GM23338 (cell line): ENCODE measurements around the gene PUM1. TPM values are rescaled to one million over a fixed set of nuclear protein-coding genes. Genes with fewer than 3 reads are reported as not detected.
A peak's percentile ranks its signal among the peaks of the same experiment; 100 is the strongest.

Source experiments
- ATAC-seq: fragments of 200-7000 bp; cut with Tn5 transposase; 3 replicates; pipeline ENCODE4 v1.9.1; 2020
- DNase-seq: peaks from one replicate; pipeline ENCODE4 v3.0.0-alpha.2; 2015; ENCODE audit warnings: low spot score
- H2AFZ ChIP-seq: fragments of 200-600 bp; sonication (generic); 2 replicates; pipeline ENCODE4 v1.8.0; 2016; ENCODE audit warnings: antibody characterized with exemption, mild to moderate bottlenecking, moderate library complexity
- H3F3A ChIP-seq: fragments of 200-600 bp; sonication (generic); replicated peaks from 2 replicates; pipeline ENCODE4 v1.8.0; 2017; ENCODE audit warnings: antibody characterized with exemption, mixed run types, low read depth
- H3K27ac ChIP-seq: fragments of 200-600 bp; sonication (generic); 2 replicates; pipeline ENCODE4 v1.6.1; 2016; ENCODE audit warnings: low read depth
- H3K27me3 ChIP-seq: fragments of 200-600 bp; sonication (generic); 2 replicates; pipeline ENCODE4 v1.8.0; 2016; ENCODE audit warnings: mild to moderate bottlenecking, mixed run types, moderate library complexity; ENCODE audit not compliant: insufficient read depth
- H3K36me3 ChIP-seq: fragments of 200-600 bp; sonication (generic); 2 replicates; pipeline ENCODE4 v1.8.0; 2016; ENCODE audit warnings: mild to moderate bottlenecking; ENCODE audit not compliant: insufficient read depth
- H3K4me1 ChIP-seq: fragments of 200-600 bp; sonication (generic); 2 replicates; pipeline ENCODE4 v1.8.0; 2016; ENCODE audit warnings: mild to moderate bottlenecking, moderate library complexity; ENCODE audit not compliant: insufficient read depth
- H3K4me2 ChIP-seq: fragments of 200-600 bp; sonication (generic); 2 replicates; pipeline ENCODE4 v1.7.1; 2017; ENCODE audit warnings: mixed run types
- H3K4me3 ChIP-seq: fragments of 200-600 bp; sonication (generic); 2 replicates; pipeline ENCODE4 v1.6.1; 2016; ENCODE audit warnings: mixed run types
- H3K79me2 ChIP-seq: fragments of 200-600 bp; sonication (generic); replicated peaks from 2 replicates; pipeline ENCODE4 v1.8.0; 2017; ENCODE audit warnings: mild to moderate bottlenecking; ENCODE audit not compliant: insufficient read depth
- H3K9me2 ChIP-seq: fragments of 200-600 bp; sonication (generic); 2 replicates; pipeline ENCODE4 v1.8.0; 2017; ENCODE audit not compliant: insufficient read depth
- H4K20me1 ChIP-seq: fragments of 200-600 bp; sonication (generic); replicated peaks from 2 replicates; pipeline ENCODE4 v1.8.0; 2017; ENCODE audit warnings: mild to moderate bottlenecking; ENCODE audit not compliant: insufficient read depth
- H3K27ac Mint-ChIP-seq: 2 replicates; pipeline ENCODE4 v1.8.0; 2020; ENCODE audit warnings: inconsistent platforms, mild to moderate bottlenecking, moderate library complexity, mixed read lengths
- H3K27me3 Mint-ChIP-seq: 3 replicates; pipeline ENCODE4 v1.8.0; 2022; ENCODE audit warnings: low read depth, mild to moderate bottlenecking, moderate library complexity, mixed read lengths, inconsistent platforms; ENCODE audit not compliant: insufficient read depth, poor library complexity
- H3K36me3 Mint-ChIP-seq: 3 replicates; pipeline ENCODE4 v1.8.0; 2021; ENCODE audit warnings: low read depth, mild to moderate bottlenecking, inconsistent platforms, moderate library complexity, mixed read lengths
- H3K4me1 Mint-ChIP-seq: 3 replicates; pipeline ENCODE4 v1.8.0; 2020; ENCODE audit warnings: mild to moderate bottlenecking, inconsistent platforms, mixed read lengths
- H3K4me3 Mint-ChIP-seq: 3 replicates; pipeline ENCODE4 v1.8.0; 2021; ENCODE audit warnings: moderate library complexity, mild to moderate bottlenecking, inconsistent platforms, mixed read lengths
- H3K9me3 Mint-ChIP-seq: 3 replicates; pipeline ENCODE4 v1.8.0; 2020; ENCODE audit warnings: moderate library complexity, mild to moderate bottlenecking, inconsistent platforms, mixed read lengths
- CREB1 ChIP-seq: fragments of 250-450 bp; sonication (Bioruptor Pico); IDR thresholded peaks from 2 replicates; pipeline ENCODE4 v1.5.0; 2020; ENCODE audit warnings: low read depth, mild to moderate bottlenecking, moderate library complexity
- CTCF ChIP-seq, 2 experiments: fragments of 200-600 bp in 1 of 2; sonication (generic) in 1 of 2; conservative IDR thresholded peaks; 2 replicates each; pipeline versions ENCODE4 v1.5.1 to v1.6.1; 2016 to 2017; ENCODE audit warnings: antibody characterized with exemption in 2 of 2, low read depth in 2 of 2, mild to moderate bottlenecking in 2 of 2, moderate library complexity in 1 of 2
- EZH2 ChIP-seq: fragments of 200-600 bp; sonication (generic); IDR thresholded peaks from one replicate; pipeline ENCODE4 v1.8.0; 2017; ENCODE audit warnings: antibody characterized with exemption, mild to moderate bottlenecking, low read depth; ENCODE audit not compliant: unreplicated experiment
- EZH2phosphoT487 ChIP-seq: fragments of 200-600 bp; sonication (generic); IDR thresholded peaks from one replicate; pipeline ENCODE4 v1.8.1; 2018; ENCODE audit warnings: antibody characterized with exemption; ENCODE audit not compliant: unreplicated experiment
- JUNB ChIP-seq: IDR thresholded peaks from one replicate; pipeline ENCODE4 v1.6.1; 2016; ENCODE audit warnings: antibody characterized with exemption; ENCODE audit not compliant: unreplicated experiment
- NANOG ChIP-seq: IDR thresholded peaks from 2 replicates; pipeline ENCODE4 v1.6.1; 2016; ENCODE audit warnings: antibody characterized with exemption, borderline replicate concordance
- POLR2AphosphoS5 ChIP-seq: IDR thresholded peaks from 2 replicates; pipeline ENCODE4 v1.6.1; 2016; ENCODE audit warnings: antibody characterized with exemption, low read depth
- STAT1 ChIP-seq: IDR thresholded peaks from one replicate; pipeline ENCODE4 v1.6.1; 2016; ENCODE audit warnings: antibody characterized with exemption; ENCODE audit not compliant: unreplicated experiment
- ZNF114 ChIP-seq: fragments of 250-450 bp; sonication (Bioruptor Pico); IDR thresholded peaks from 2 replicates; pipeline ENCODE4 v1.5.0; 2020; ENCODE audit warnings: mild to moderate bottlenecking, moderate library complexity
- ZNF331 ChIP-seq: fragments of 250-450 bp; sonication (Bioruptor Pico); IDR thresholded peaks from 2 replicates; pipeline ENCODE4 v1.5.0; 2020; ENCODE audit warnings: low read depth, mild to moderate bottlenecking, moderate library complexity
- ZNF462 ChIP-seq: fragments of 250-450 bp; sonication (Bioruptor Pico); IDR thresholded peaks from 2 replicates; pipeline ENCODE4 v1.5.0; 2020; ENCODE audit warnings: mild to moderate bottlenecking, moderate library complexity
- polyA plus RNA-seq: library from polyadenylated mRNA; unstranded; fragments of >200 nt; fragmentation: Nextera tagmentation; extraction: Ambion mirVana; gene quantifications from 2 replicates; pipeline ENCODE4 v1.2.1, GENCODE V29; 2016
- total RNA-seq: library from RNA; depleted of rRNA; stranded (reverse); fragments of >200 nt; shearing (Covaris generic); gene quantifications from 2 replicates; pipeline ENCODE4 v1.2.3, GENCODE V29; 2014
- TF ChIP-seq, protein P1 (sequence below): IDR thresholded peaks from one replicate; pipeline ENCODE4 v1.6.1; 2018; ENCODE audit warnings: antibody characterized with exemption; ENCODE audit not compliant: unreplicated experiment
- TF ChIP-seq, protein P2 (sequence below): IDR thresholded peaks from 2 replicates; pipeline ENCODE4 v1.6.1; 2016; ENCODE audit warnings: antibody characterized with exemption

The PUM1 gene
- total and polyA plus RNA-seq, 2 experiments from 2014 or later: 44.4 to 117 TPM

DNA sequence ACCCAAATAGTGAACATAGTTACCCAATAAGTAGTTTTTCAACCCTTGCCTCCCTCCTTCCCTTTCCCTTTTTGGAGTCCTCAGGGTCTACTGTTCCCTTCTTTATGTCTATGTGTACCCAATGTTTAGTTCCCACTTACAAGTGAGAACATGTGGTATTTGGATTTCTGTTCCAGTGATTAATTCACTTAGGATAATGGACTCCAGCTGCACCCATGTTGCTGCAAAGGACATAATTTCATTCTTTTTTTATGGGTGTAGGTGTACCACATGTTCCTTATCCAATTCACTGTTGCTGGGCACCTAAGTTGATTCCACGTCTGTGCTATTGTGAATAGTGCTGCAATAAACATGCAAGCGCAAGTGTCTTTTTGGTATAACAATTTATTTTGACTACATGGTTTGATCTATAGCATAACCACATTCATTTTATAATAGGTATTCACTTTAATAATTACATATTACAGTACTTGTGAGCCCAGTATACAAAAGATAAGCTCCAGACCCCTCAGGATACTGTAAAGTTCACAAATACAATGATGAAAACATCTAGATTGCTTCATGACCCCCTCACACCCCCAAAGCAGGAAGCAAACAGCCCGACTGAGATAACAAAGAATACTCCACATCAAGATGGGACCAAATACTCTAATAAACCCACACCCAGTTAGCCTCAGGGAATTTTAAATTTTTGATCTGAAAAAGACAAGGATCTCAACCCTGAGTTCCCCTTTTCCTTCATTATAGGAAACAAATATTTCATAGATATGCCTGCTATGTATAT is 45.3 kb downstream of the PUM1 start:
- peaks cover 100% of the 10 kb centered on the region for H3K79me2 ChIP-seq
- H4K20me1 ChIP-seq: peaks cover 78% of the 10 kb centered on the region
- H3K9me3 Mint-ChIP-seq: no peaks in the 10 kb centered on the region
- no peaks in the 10 kb centered on the region for H3K36me3 ChIP-seq
- H3K4me1 ChIP-seq: peaks cover 8% of the 10 kb centered on the region
- H3K4me3 Mint-ChIP-seq: no peak overlapping the region
- H3K4me3 ChIP-seq: no peak overlapping the region
- DNase-seq (no peak), ATAC-seq (no peak)
- no peak overlapping the region for H2AFZ ChIP-seq
- H3K27ac Mint-ChIP-seq: no peak overlapping the region; the same call in 1 of the 2 replicates
- H3K36me3 Mint-ChIP-seq: peaks cover 15% of the 10 kb centered on the region
- TF ChIP-seq, protein P1, sequence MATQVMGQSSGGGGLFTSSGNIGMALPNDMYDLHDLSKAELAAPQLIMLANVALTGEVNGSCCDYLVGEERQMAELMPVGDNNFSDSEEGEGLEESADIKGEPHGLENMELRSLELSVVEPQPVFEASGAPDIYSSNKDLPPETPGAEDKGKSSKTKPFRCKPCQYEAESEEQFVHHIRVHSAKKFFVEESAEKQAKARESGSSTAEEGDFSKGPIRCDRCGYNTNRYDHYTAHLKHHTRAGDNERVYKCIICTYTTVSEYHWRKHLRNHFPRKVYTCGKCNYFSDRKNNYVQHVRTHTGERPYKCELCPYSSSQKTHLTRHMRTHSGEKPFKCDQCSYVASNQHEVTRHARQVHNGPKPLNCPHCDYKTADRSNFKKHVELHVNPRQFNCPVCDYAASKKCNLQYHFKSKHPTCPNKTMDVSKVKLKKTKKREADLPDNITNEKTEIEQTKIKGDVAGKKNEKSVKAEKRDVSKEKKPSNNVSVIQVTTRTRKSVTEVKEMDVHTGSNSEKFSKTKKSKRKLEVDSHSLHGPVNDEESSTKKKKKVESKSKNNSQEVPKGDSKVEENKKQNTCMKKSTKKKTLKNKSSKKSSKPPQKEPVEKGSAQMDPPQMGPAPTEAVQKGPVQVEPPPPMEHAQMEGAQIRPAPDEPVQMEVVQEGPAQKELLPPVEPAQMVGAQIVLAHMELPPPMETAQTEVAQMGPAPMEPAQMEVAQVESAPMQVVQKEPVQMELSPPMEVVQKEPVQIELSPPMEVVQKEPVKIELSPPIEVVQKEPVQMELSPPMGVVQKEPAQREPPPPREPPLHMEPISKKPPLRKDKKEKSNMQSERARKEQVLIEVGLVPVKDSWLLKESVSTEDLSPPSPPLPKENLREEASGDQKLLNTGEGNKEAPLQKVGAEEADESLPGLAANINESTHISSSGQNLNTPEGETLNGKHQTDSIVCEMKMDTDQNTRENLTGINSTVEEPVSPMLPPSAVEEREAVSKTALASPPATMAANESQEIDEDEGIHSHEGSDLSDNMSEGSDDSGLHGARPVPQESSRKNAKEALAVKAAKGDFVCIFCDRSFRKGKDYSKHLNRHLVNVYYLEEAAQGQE: no peak
- TF ChIP-seq, protein P2, sequence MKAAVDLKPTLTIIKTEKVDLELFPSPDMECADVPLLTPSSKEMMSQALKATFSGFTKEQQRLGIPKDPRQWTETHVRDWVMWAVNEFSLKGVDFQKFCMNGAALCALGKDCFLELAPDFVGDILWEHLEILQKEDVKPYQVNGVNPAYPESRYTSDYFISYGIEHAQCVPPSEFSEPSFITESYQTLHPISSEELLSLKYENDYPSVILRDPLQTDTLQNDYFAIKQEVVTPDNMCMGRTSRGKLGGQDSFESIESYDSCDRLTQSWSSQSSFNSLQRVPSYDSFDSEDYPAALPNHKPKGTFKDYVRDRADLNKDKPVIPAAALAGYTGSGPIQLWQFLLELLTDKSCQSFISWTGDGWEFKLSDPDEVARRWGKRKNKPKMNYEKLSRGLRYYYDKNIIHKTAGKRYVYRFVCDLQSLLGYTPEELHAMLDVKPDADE: no peak
- TF ChIP-seq STAT1 (no peak), NANOG (no peak), CREB1 (CRISPR knock-in tag) (no peak), ZNF462 (CRISPR knock-in tag) (no peak), POLR2AphosphoS5 (no peak), CTCF (conservative IDR thresholded peaks at IDR 0.05; ENCODE audit: low read depth in 2 of 2) (no peak), EZH2 (no peak), ZNF331 (CRISPR knock-in tag) (no peak), EZH2phosphoT487 (no peak), JUNB (no peak), ZNF114 (CRISPR knock-in tag) (no peak)
- H3K27ac ChIP-seq: 0 out of 2 replicates have a peak overlapping the region, but pooled peaks have one; percentile 5
- H3K27me3 Mint-ChIP-seq: no peaks in the 10 kb centered on the region
- H3K4me1 Mint-ChIP-seq: peaks cover 40% of the 10 kb centered on the region
- H3K27me3 ChIP-seq: no peaks in the 10 kb centered on the region
- H3K9me2 ChIP-seq: no peaks in the 10 kb centered on the region
- no peak overlapping the region for H3K4me2 ChIP-seq
- H3F3A ChIP-seq: no peaks in the 10 kb centered on the region
